HG03439 (cell line): ENCODE measurements around the gene JAG2.

Experiments used
- ATAC-seq: cut with Tn5 transposase; IDR thresholded peaks from one replicate; pipeline ENCODE4 v1.9.1; 2021; ENCODE audit warnings: mild to moderate bottlenecking, moderate library complexity; ENCODE audit not compliant: unreplicated experiment

JAG2 gene

DNA sequence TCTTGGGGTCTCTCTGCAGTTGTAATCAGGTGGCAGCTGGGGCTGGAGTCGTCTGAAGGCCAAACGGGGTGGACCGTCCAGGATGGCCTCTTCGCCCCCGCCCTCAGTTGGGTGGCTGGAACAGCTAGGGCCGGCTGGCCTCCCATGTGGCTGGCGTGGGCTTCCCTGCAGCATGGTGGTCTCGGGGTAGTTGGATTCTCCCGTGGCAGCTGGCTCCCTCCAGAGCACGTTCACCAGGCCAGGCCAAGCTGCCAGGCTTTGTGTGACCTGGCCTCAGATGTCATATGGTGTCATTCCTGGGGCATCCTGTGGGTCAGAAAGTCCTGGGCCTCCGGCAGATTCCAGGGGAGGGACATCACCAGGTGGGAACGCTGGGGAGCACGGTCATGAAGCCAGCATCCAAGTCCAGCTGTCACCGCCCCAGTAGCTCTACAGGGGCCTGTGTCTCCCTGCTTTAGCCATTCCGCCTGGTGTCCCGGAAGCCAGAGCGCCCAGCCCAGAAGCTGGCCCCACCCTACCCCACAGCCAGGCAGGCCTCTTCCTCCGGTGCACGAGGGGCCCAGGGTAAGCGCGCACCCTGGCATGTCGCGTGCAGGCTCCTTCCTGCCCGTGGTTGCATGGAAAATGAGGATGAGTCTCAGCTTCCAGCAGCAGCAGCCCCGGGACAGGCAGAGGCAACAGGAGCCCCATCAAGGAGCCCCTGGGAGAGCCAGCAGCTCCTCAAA lies 13.9 kb upstream of the JAG2 start:
- ATAC-seq = no peak

DNA sequence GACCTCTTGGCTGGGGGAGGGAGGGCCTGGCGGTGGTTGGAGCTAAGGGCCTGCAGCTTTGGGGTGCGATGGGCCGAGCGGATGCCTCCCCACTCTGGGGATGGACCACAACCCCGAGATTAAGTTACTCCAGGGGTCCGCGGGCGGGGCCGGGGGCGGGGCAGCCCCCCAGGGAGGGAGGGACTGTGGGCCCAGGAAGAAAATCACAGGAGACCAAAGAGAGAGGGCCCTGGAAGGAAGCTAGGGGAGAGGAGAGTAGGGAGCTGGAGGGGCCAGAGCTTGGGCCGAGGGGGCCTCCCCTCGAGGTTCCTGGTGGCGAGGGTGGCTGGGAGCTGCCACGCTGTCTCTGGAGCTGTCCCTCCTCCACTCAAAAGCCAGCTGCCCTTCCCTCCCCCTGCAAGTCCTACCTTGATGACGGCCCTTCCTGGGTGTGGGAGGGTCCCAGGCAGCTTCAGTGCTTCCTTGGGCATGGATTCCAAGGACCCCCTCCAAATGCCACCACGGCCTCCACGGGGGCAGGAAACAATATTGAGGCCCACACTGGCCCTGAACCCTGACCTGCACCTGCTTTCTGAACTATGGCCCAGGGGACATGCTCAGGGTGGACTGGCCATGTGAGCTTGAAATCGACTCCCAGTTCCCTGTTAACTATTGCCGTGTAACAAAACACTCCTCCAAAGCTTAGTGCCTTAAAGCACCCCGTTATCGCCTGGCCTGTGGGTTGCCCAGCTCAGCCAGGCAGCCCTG lies 13.1 kb upstream of the JAG2 start:
- ATAC-seq = no peak

DNA sequence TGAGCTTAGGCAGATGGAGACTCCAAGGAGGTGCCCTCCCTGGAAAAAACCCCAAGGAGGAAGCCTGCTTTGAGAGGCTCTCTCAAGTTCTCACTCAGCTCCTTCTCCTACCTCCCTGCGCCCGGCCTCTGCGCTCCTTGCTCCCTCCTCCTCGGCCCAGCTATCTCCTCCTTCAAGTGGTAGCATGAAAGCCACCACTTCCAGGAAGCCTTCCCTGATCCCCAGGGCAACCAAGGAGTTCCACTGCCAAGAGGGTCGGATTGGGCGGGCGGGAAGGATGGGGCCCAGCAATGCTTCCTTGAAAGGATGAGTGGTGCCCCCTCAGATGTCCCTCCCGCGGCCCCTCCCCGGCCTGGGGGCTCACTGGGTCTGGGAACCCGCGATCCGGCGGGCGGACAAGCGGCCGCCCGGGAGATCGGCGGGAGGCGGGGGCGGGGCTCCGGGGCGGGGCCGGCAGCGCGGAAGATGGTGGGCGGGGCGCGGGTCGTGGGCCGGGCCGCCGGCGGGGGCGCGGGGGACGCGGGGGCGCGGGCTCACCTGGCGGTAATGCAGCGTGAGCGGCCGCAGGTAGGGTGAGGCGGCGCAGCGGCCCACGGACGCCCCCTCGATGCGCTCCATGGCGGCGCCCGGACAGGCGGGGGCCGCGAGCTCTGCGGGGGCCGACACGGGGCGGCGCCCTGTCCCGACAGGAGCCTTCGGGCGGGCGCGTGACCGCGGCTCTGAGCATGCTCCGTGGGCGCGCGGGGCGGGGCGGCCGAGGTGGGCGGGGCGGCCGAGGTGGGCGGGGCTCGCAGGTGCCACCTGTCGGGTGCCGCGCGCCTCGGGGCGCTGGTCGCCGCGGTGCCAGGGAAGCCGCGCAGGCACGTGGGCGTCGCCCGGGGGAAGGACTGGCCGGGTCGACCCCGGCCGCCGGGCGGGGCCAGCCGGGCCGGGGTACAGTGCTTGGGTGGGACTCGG lies 12.3 kb upstream of the JAG2 start, which contains the start of gene NUDT14:
TSS of gene NUDT14 (minus strand) at position 721 of the 957 bp plus-strand sequence. CDS start at position 618, 103 bp downstream.
- ATAC-seq = no peak

GRCh38 chr14:105179191-105179590 lies 10.6 kb upstream of the JAG2 start:
- ATAC-seq = no peak

GRCh38 chr14:105178868-105179140 lies 10.2 kb upstream of the JAG2 start:
- ATAC-seq = no peak

GRCh38 chr14:105178069-105178867 lies 9.7 kb upstream of the JAG2 start:
- no peak for ATAC-seq

GRCh38 chr14:105177082-105177481 lies 8.5 kb upstream of the JAG2 start:
- ATAC-seq = no peak

DNA sequence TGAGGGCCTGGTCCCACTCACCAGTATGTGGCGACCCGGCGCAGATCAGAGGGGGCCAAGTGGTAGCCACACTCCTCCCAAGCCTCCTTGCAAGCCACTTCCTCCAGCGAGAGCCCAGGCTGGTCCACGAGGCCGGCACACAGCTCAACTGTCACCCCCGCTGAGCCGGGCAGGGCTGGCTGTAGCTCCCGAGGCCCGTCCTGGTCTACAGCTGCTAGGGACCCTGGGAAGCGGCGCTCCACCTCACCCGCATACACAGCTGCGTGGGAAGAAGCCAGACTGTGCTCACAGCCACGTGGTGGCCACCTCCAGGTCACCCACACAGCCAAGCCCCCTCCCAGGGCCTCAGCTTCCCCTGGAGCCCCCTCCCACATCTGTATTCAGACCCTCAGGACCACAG lies 7.9 kb upstream of the JAG2 start:
- no peak for ATAC-seq

DNA sequence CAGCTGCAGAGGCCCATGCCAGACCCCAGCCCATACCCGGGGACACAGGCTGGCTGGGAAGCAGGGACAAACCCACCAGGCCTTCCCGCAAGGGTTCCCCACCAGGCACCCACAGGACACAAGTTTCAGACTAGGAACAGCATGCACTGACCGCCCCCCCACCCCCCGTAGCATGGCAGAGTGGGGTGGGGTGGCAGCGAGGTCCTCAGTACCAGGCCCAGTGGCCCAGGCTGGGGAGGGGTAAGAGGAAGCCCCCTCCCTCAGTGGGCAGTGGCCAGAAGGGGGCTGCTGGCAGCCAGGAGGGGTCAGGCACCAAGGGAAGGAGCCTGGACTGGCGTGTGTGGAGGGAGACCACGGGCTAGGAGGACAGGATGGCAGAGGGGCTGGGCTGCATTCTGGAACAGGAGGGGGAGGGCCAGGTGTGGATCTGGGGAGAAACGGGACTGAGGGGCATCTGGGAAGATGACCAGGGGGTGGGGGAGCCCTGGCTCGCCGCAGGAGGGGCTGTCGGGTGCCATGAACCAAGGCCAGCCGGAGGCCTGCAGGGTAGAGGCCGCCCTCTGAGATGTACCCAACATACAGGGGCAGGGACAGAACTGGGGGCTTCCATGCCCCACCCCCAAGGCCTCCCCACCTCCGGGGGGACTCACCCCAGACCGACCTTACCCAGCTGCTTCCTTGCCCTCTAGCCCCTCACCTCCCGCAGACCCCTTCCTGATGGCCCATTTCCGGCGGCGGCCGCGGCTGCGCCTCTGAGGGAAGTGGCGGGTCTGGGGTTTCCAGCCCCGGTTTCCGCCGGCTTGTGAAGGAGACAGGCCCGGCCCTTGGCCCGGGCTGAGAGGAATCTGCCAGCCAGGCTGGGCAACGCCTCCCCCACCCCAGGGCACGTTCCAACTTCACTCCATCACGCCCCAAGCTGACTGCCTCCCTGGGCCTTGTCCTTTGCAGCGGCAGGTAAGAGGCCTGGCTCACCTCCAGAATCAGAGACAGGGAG lies 5.6 kb upstream of the JAG2 start:
- ATAC-seq = no peak

DNA sequence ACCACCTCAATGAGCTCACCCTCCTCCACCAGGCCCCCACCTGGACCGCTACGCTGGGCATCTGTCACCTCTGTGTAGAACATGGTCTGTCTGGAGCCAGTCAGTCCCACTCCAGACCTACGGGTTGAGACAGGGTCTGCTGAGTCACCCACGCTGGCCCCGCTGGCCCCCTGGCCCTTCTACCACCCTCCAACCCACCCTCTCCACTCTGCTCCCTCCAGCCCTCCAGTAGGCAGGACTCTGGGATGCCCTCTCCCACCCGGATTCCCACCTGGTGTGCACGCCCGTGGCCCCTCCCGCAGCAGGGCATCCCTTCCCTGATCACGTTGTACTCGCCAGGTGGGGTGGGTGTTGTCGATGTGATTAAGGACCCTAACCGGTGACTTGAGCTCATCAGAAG lies 4.6 kb upstream of the JAG2 start:
- ATAC-seq = no peak

GRCh38 chr14:105172476-105172875 lies 3.9 kb upstream of the JAG2 start:
- ATAC-seq = no peak

GRCh38 chr14:105171004-105171673 lies 2.6 kb upstream of the JAG2 start:
- no peak for ATAC-seq

DNA sequence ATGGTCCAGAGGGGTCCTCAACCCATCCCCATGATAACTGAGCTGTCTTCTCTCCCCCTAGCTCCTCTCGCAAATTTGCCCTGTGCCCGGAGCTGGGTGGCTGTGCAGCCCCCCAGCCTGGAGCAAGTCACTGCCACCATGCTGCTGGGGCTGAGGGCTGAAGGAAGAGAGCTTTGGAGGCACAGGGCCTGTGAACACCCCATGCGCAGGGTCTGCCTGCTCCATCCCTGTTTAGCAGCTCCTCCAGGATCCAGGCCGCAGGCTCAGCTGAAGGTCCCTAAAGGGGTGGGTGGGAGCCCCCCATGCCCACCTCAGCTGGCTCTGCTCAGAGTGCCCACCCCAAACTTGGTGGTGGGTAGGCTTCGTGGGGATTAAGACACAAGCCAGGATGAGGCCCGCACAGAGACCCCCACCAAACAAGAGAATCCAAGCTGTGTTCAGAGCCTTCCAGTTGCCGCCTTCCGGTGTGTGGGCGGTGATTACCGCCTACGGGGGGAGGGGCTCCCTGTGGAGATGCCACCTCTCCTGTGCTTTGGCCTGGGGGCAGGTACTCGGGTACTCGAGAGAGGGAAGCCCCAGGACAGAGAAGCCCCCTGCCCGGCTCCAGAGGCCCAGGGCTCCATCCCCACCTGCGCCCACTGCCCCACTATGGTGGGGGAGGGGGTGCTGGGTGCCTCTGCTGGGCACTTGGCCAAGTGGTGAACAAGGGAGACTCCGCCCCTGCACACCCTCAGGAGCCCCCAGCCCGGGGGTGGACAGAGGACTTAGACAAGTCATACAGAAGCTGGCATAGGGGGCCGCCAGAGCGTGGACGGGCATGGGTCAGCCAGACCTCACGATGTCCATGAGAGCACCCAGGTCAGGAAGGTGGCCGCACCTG lies 1.4 kb upstream of the JAG2 start:
- no peak for ATAC-seq

DNA sequence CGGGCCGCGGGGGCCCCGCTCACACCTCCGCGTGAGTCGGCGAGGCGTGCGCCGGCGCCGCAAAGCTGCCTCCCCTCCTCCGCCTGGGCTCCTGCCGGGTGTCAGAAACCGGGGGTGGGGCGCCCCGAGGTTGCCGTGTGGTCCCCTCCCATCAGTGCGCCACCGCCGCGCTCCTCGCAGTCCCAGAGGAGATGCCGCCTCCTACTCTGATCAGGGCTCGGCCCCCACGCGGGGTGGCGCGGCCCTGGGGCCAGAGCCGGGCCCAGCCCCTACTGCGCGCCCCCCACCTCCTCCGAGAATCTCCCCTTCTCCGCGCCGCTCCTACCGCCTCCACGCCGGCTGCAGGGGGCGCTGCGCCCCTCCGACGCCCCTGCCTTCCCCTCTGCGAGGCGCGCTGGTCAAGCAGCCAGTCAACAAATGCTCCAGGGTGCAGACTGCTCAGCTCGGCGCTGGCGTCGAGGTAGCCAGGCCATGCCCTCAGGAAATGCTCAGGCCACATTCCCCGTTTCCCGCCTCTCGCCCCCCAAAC lies 467 bp upstream of the JAG2 start:
- ATAC-seq = no peak

DNA sequence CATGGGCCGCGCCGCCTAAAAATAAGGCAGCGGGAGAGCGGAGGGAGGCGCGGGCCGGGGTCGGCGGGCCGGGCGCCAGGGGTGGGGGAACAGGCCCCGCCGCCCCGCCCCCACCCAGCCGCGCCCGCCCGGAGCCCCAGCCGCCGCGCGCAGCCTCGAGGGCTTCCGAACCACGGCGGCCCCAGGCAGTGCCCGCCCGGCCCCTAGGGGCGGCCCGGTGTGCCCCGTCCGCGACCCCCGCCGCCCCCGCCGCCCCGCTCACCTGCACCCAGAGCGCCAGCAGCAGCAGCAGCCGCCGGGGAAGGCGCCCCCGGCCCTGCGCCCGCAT lies 519 bp downstream of the JAG2 start:
- ATAC-seq = no peak

DNA sequence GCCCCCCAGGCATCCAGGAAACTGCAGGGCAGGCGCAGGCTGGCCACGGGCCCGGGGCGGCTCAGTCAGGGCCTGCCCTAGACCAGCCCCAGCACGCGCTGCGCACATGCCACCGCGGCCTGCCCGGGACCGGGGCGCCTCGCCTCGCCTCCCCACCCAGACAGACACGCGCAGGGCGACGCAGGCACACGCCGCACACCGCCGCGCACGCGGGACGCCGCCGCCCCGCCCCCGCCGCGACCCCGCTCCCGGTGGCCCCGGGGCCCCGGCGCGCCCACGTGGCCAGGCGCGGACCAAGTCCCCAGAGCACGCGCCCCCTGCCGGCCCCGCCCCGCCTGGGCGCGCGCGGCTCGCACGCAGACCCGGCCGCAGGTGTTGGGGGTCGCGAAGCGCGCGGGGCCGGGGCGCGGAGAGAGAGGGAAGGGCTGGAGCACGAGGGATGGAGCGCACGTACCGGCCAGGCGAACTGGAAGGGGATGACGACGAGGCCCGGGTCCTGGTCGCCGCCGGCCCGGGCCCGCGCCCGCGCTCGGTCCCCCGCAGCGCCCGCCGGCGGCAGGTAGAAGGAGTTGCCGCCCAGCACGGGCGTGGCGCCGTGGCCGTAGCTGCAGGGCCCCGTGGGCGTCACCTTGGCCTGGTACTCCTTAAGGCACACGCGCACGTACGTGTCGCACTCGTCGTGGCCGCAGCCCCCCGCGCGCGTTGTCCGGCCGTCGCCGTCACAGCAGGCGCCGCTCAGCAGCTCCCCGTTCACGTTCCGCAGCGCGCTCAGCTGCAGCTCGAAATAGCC lies 1.1 kb downstream of the JAG2 start:
- no peak for ATAC-seq
